Keratinocyte (primary cell): ENCODE measurements around the gene FAP. TPM values are rescaled to one million over a fixed set of nuclear protein-coding genes. Genes with fewer than 3 reads are reported as not detected.

ENCODE experiments used
- DNase-seq: peaks from one replicate; pipeline ENCODE4 v3.0.0-alpha.2; 2011; ENCODE audit warnings: low read depth, missing footprints, low spot score
- FAIRE-seq: peaks from 2 replicates; lab custom pipeline; 2011; peaks lifted over from hg19 to GRCh38; lab: Jason Lieb, UNC
- H2AFZ ChIP-seq: 2 replicates; pipeline ENCODE4 v1.6.0; 2012; ENCODE audit warnings: low read length, control low read depth, inconsistent platforms; ENCODE audit not compliant: control insufficient read depth
- H3K27ac ChIP-seq: 2 replicates; pipeline ENCODE4 v1.5.1; 2011; ENCODE audit warnings: low read length; ENCODE audit not compliant: control insufficient read depth, insufficient read depth
- H3K27me3 ChIP-seq: 3 replicates; pipeline ENCODE4 v1.6.0; 2011; ENCODE audit warnings: low read length; ENCODE audit not compliant: control insufficient read depth, insufficient read depth; ENCODE audit errors: extremely low read depth
- H3K36me3 ChIP-seq, 2 experiments: 2 replicates in 1 of 2; 3 replicates in 1 of 2; pipeline ENCODE4 v1.5.1; 2011; ENCODE audit warnings: low read length in 2 of 2, mild to moderate bottlenecking in 1 of 2; ENCODE audit not compliant: control insufficient read depth in 2 of 2, insufficient read depth in 2 of 2; ENCODE audit errors: extremely low read depth in 1 of 2
- H3K4me1 ChIP-seq: 3 replicates; pipeline ENCODE4 v1.5.1; 2011; ENCODE audit warnings: low read length; ENCODE audit not compliant: control insufficient read depth, insufficient read depth; ENCODE audit errors: extremely low read depth
- H3K4me2 ChIP-seq: 3 replicates; pipeline ENCODE4 v1.6.0; 2011; ENCODE audit warnings: low read depth, low read length; ENCODE audit not compliant: control insufficient read depth, insufficient read depth; ENCODE audit errors: extremely low read depth
- H3K4me3 ChIP-seq, 3 experiments: fragments of 200-600 bp in 1 of 3; sonication (generic) in 1 of 3; 2 replicates in 2 of 3; 3 replicates in 1 of 3; pipeline ENCODE4 v1.5.1; 2011 to 2016; ENCODE audit warnings: low read length in 3 of 3, mild to moderate bottlenecking in 3 of 3, control low read depth in 2 of 3, inconsistent platforms in 1 of 3, low read depth in 1 of 3, mixed read lengths in 1 of 3, mixed run types in 1 of 3, moderate library complexity in 1 of 3; ENCODE audit not compliant: control insufficient read depth in 2 of 3, insufficient read depth in 2 of 3; ENCODE audit errors: extremely low read depth in 1 of 3
- H3K79me2 ChIP-seq: 2 replicates; pipeline ENCODE4 v1.6.0; 2012; ENCODE audit warnings: low read length; ENCODE audit not compliant: control insufficient read depth, insufficient read depth
- H3K9ac ChIP-seq: 3 replicates; pipeline ENCODE4 v1.6.0; 2011; ENCODE audit warnings: low read length; ENCODE audit not compliant: control insufficient read depth, insufficient read depth; ENCODE audit errors: extremely low read depth
- H3K9me1 ChIP-seq: 3 replicates; pipeline ENCODE4 v1.6.0; 2011; ENCODE audit warnings: low read length; ENCODE audit not compliant: control insufficient read depth, insufficient read depth; ENCODE audit errors: extremely low read depth
- H3K9me3 ChIP-seq: 2 replicates; pipeline ENCODE4 v1.5.1; 2012; ENCODE audit warnings: low read depth, low read length; ENCODE audit not compliant: control insufficient read depth
- H4K20me1 ChIP-seq: 3 replicates; pipeline ENCODE4 v1.6.0; 2011; ENCODE audit warnings: low read length; ENCODE audit not compliant: control insufficient read depth, insufficient read depth; ENCODE audit errors: extremely low read depth
- EZH2 ChIP-seq: IDR thresholded peaks from one replicate; pipeline ENCODE4 v1.6.1; 2012; ENCODE audit warnings: inconsistent platforms, mild to moderate bottlenecking, low read length, moderate library complexity
- dilution Hi-C: fragments of 300-500 bp; cut with MboI; formaldehyde crosslinking; loops from one replicate; pipeline ENCODE4 v1.7.0; 2020; ENCODE audit warnings: low sequenced_read_pairs; ENCODE audit not compliant: extremely low pct_ligation_motif_present
- polyA plus RNA-seq, 5 experiments: library from polyadenylated mRNA; depleted of rRNA in 3 of 5; stranded (reverse) in 3 of 5; stranded (forward) in 1 of 5; unstranded in 1 of 5; fragments of >200 nt; gene quantifications; 1 replicate in 1 of 5; 2 replicates in 3 of 5; 3 replicates in 1 of 5; pipeline versions ENCODE4 v1.2.1 to v1.2.3, GENCODE V29; 2011 to 2012; ENCODE audit warnings: missing spikeins in 2 of 5, low read depth in 1 of 5, low replicate concordance in 1 of 5
- TF ChIP-seq, protein P1 (sequence below), 3 experiments: IDR thresholded peaks in 1 of 3; conservative IDR thresholded peaks in 1 of 3; optimal IDR thresholded peaks in 1 of 3; 2 replicates in 2 of 3; 3 replicates in 1 of 3; pipeline versions ENCODE3 to v1.5.1; 2011; ENCODE audit warnings: low read length in 3 of 3, mild to moderate bottlenecking in 3 of 3, moderate library complexity in 2 of 3, control low read depth in 1 of 3, inconsistent platforms in 1 of 3; ENCODE audit not compliant: insufficient read depth in 2 of 3; ENCODE audit errors: extremely low read depth in 1 of 3

FAP gene
- polyA plus RNA-seq, 1 donor (not counting 4 experiments of a cell fraction or from before 2014, with no cell fraction given), result 8.5 TPM

DNA sequence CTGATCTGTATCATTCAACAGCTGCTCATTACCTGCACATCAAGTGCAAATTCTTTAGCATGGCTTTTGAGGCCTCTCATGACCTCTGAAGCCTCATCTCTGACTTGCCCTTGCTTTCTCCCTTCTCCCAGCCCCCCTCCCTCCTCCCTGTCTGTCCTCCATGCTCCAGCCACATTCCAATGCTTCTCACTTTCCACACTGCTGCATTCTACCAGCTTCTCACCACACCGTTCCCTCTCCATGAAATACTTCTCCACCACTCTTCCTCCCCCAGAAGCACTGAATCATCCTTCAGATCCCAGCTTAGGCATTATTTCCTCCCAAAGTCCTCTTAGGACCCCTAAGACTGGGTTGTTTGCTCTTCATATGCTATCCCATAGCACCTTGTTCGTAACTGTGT is 118.1 kb downstream of the FAP start:
- DNase-seq (no peak), FAIRE-seq (no peak)
- Histone ChIP-seq H3K4me2 (no peak overlapping the region), H3K36me3 (no peaks in the 10 kb centered on the region), H3K9ac (no peak overlapping the region), H3K27me3 (no peaks in the 10 kb centered on the region), H3K4me3 (no peak overlapping the region), H3K27ac (no peak overlapping the region), H3K4me1 (no peaks in the 10 kb centered on the region), H4K20me1 (no peaks in the 10 kb centered on the region), H3K9me1 (no peaks in the 10 kb centered on the region), H3K9me3 (no peaks in the 10 kb centered on the region), H2AFZ (no peak overlapping the region), H3K79me2 (no peaks in the 10 kb centered on the region)
- TF ChIP-seq, protein P1, sequence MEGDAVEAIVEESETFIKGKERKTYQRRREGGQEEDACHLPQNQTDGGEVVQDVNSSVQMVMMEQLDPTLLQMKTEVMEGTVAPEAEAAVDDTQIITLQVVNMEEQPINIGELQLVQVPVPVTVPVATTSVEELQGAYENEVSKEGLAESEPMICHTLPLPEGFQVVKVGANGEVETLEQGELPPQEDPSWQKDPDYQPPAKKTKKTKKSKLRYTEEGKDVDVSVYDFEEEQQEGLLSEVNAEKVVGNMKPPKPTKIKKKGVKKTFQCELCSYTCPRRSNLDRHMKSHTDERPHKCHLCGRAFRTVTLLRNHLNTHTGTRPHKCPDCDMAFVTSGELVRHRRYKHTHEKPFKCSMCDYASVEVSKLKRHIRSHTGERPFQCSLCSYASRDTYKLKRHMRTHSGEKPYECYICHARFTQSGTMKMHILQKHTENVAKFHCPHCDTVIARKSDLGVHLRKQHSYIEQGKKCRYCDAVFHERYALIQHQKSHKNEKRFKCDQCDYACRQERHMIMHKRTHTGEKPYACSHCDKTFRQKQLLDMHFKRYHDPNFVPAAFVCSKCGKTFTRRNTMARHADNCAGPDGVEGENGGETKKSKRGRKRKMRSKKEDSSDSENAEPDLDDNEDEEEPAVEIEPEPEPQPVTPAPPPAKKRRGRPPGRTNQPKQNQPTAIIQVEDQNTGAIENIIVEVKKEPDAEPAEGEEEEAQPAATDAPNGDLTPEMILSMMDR (optimal IDR thresholded peaks at IDR 0.05 in 1 of 3, IDR thresholded peaks at IDR 0.05 in 1 of 3, conservative IDR thresholded peaks at IDR 0.05 in 1 of 3; ENCODE audit: extremely low read depth in 1 of 3, insufficient read depth in 2 of 3, low read length in 3 of 3), result no peak
- no peak for TF ChIP-seq EZH2
- dilution Hi-C loops, result no loop called here

DNA sequence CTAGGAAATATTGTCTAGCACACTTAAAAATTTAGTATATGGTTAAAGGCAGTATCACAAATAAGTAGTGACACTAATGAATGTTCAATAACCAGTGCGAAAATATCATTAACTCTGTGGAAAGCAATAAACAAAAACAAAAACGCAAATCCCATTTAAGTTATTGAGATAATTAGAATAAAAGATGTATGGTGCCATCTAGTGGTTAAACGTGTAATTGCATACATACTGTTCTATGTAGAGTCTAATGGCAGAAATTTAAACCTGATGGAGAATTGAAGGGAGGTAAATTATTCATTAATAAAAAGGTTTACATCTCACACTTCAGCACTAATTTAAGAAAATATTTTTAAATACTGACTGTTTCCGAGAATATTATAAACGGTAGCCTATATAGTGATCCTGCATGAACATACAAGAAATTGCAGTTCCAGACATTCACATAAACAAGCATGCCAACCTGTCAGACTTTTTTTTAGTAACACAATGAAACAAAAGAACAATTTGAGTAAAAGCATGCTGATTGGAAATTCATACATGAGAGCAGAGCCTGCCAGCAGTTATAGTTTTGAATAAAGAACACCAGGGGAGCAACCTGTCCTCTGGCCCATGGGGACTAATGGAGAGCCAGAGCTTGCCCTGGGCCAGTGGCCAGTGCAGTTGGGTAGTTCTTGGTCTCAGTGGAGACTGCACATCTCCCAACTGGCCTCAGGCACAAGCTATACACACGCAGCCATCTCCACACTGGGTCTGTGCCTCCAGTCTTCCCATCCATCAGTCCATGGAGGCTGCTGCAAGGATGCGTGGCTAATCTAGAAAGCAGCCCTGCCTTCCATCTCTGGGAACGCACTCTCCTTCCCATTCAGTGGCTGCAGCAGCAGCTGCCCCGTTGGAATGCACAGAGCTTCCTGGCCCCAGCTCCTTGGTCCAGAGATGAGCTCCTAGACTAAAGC is 119.2 kb downstream of the FAP start:
- H3K4me3 ChIP-seq, result no peak overlapping the region
- H3K36me3 ChIP-seq, result no peaks in the 10 kb centered on the region
- no peak for TF ChIP-seq EZH2
- TF ChIP-seq, protein P1 (optimal IDR thresholded peaks at IDR 0.05 in 1 of 3, IDR thresholded peaks at IDR 0.05 in 1 of 3, conservative IDR thresholded peaks at IDR 0.05 in 1 of 3; ENCODE audit: extremely low read depth in 1 of 3, insufficient read depth in 2 of 3, low read length in 3 of 3), result peak in 2 of 3 experiments; percentile 24 to 34
- FAIRE-seq (no peak), DNase-seq (no peak)
- H3K9me3 ChIP-seq, result no peaks in the 10 kb centered on the region
- no peak overlapping the region for H3K4me2 ChIP-seq
- H2AFZ ChIP-seq, result no peak overlapping the region
- H3K79me2 ChIP-seq, result no peaks in the 10 kb centered on the region
- H3K4me1 ChIP-seq, result no peaks in the 10 kb centered on the region
- no peak overlapping the region for H3K27ac ChIP-seq
- dilution Hi-C loops, result no loop called here
- no peak overlapping the region for H3K9ac ChIP-seq
- no peaks in the 10 kb centered on the region for H3K9me1 ChIP-seq
- no peaks in the 10 kb centered on the region for H3K27me3 ChIP-seq
- H4K20me1 ChIP-seq, result no peaks in the 10 kb centered on the region

Other genes starting within 250 kb of the FAP start
- 1.1 to 4.1 TPM (median 1.3 TPM) in 3 replicates for gene DPP4, start 169.2 kb downstream of the FAP start, polyA plus RNA-seq
- not detected in 3 replicates for gene GCG, start 91.2 kb downstream of the FAP start, polyA plus RNA-seq
- gene IFIH1, start 75.2 kb upstream of the FAP start, polyA plus RNA-seq, result 10.0 to 18.5 TPM (median 17.7 TPM) in 3 replicates
- gene GCA, start 100.7 kb upstream of the FAP start, polyA plus RNA-seq, result 5.6 to 10.0 TPM (median 6.9 TPM) in 3 replicates